ENCODE measurements around the gene VGLL1.

The VGLL1 gene

DNA sequence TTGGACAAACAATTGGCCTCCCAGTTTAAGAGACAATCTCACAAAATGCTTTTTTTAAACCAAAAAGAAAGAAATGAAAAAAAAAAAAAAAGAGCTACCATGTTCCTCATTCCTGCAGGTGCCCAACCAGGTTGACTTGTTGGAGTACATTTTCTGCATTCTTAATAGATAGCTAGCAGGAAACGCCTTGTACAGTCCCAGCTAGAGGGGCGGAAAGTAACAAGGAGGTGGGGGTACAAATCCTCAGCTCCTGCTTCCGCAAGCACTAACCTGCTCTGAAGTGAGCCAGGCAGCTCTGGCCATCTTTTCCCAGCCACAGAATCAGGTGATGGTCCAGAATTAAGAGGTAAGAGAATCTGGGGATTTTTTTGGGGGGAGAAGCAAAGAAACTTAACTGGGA is at the start of gene VGLL1:
TSS of gene VGLL1 (plus strand) at position 265 of the 400 bp plus-strand sequence. CDS start 3,806 bp downstream, outside the sequence.
- peak; percentile 31 for DNase-seq (ENCODE audit: low spot score)

DNA sequence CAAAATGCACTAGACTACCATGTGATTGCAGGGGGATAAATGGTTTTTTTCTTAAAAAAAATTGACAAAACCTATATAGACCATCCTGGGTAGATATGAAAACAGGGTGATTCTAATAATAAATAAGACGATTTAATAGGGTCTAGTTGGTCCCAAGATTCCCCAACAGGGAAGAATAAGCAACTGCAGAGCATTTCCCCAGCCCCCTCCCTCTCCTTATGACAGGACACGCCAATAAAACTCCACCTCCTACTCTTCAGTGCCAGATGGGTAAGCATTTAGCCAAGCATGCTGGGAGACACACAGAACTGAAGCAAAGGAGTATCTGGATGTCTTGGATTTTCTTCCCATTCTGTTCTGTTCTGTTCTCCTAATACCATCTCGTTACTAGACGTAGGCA is 44.4 kb upstream of the VGLL1 start, which contains the start of gene BRS3:
TSS of gene BRS3 (plus strand) at position 301 of the 400 bp plus-strand sequence. CDS start 168 bp downstream, outside the sequence.
- no peak for DNase-seq (ENCODE audit: low spot score)

DNA sequence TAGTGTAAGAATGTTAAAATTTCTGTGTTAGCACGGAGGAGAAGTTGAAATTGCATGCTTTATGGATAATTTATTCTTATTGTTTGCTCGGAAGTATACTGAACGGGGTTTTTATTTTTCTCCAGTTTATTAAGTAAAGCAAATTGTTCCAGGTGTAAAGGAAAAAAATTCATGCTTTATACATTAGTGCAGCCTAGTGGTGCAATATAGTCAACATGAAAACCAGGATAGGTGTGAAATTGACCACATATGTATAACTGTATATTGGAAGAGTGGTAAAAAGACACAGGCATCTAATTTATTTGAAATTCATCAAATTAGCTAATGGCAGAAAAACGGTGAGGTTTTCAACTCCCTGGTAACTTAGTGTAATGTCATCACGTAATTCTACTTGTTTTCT is 43.3 kb upstream of the VGLL1 start:
- no peak for DNase-seq (ENCODE audit: low spot score)

GRCh38 chrX:136491832-136492231 is 40.2 kb upstream of the VGLL1 start:
- no peak for DNase-seq (ENCODE audit: low spot score)

GRCh38 chrX:136493011-136493410 is 39.0 kb upstream of the VGLL1 start:
- no peak for DNase-seq (ENCODE audit: low spot score)

- DNase-seq (ENCODE audit: low spot score), result no peak
Measured at GRCh38 chrX:136495043-136495442, 37.0 kb upstream of the VGLL1 start.

GRCh38 chrX:136496186-136496763 is 35.7 kb upstream of the VGLL1 start:
- DNase-seq (ENCODE audit: low spot score), result no peak

GRCh38 chrX:136496764-136497555 is 35.1 kb upstream of the VGLL1 start:
- peak; percentile 83 for DNase-seq (ENCODE audit: low spot score)

- no peak for DNase-seq (ENCODE audit: low spot score)
Measured at GRCh38 chrX:136497556-136498052, 34.4 kb upstream of the VGLL1 start, which contains the start of gene HTATSF1. TSS of gene HTATSF1 (plus strand) at chrX:136497592. CDS start at chrX:136497685, 93 bp downstream.

DNA sequence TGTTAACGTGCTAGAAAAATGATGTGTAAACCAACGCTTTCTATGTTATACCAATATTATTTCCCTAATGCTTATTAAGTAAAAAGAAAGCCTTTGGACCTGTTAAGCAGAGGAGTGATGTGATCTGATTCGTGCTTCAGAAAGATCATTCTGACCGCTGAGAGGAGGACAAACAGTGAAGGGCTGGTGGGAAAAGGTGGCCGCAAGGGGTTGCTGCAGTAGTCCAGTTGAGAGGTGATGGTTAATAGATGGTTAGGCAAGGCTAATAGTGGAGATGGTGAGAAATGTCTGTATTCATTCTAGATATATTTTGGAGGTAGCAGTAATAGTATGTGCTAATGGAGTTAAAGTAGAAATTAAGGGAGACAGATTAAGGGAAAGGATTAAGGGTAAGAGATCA is 12.9 kb upstream of the VGLL1 start:
- no peak for DNase-seq (ENCODE audit: low spot score)

DNA sequence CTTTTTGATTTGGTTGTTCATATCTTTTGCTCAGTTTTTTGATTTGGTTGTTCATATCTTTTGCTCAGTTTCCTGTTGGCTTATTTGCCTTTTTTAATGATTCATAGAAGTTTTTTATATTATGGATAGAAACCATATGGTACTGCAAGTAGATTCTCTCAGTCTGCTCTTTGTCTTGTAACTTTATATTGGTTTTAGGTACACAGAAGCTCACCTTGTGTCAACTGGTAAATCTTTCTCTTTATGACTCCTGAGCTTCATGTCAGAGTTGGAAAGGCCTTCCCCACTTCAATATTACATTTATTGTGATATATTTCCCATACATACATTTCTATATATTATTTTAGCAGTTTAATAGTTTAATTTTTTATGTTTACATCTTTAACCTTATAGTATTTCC is 8.2 kb upstream of the VGLL1 start:
- DNase-seq (ENCODE audit: low spot score), result no peak

- peak; percentile 70 for DNase-seq (ENCODE audit: low spot score)
Measured at GRCh38 chrX:136525738-136526606, 6.0 kb upstream of the VGLL1 start.

DNA sequence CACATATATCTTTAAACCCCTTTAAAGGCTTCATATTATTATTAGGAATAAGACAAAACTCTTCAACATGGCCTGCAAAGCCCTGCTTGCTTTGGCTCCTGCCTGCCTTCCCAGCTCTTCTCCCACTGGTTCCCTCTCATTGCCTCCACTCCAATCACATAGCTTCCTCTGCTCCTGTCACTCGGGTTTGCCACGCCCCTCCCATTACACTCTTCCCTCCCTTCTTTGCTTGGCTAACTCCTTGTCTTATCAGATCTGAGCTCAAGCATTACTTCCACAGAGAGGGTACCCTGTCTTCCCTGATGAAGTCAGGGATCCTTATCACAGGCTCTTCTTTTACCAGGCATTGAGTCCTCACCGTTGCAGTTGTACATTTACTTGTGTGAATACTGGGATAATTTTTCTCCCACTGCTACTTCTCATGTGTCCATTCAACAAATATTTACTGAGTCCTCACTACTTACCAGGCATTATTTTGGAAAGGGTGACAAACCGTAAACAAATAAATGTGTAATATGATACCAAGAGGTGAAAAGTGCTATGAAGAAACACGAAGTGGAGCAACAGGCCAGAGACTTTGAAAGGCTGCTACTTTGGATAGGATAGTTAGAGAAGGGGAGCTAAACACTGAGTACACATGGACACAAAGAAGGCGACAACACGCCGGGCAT is 3.2 kb upstream of the VGLL1 start:
- peak; percentile 1 for DNase-seq (ENCODE audit: low spot score)

DNA sequence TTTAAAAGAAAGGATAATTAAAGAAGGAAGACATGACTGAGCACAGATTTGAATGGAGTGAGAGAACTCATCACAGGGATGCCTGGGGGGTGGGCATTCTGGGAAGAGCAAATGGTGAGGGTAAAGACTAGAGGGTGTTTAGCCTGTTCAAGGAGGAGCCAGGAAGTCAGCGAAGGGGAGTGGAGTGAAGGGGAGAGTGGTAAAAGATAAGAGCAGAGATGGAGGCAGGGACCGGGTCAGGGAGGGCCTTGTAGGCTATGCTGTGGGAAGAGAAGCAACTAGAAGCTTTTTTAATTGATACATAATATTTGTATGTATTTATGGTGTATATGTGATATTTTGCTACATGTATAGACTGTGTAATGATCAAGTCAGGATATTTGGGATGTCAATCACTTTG is 2.2 kb upstream of the VGLL1 start:
- no peak for DNase-seq (ENCODE audit: low spot score)

GRCh38 chrX:136534131-136534530 is 2.1 kb downstream of the VGLL1 start:
- no peak for DNase-seq (ENCODE audit: low spot score)

- DNase-seq (ENCODE audit: low spot score), result no peak
Measured at GRCh38 chrX:136538811-136539210, 6.8 kb downstream of the VGLL1 start.

DNA sequence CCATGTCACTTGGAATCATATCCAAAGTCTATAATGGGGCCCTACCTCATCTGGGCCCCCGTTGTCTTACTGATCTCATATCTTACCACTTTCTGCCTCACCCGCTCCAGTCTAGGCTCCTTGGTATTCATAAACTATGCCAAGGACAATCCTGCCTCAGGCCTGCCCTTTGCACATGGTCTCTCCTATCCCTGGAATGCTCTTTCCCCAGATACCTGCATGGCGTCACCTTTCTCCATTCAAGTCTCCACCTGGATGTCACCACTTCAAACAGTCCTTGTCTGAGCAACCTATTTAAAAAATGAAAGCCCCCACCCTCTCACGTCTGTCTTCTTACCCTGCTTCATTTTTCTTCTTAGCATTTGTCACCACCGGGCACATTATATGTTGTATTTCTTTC is 8.2 kb downstream of the VGLL1 start:
- DNase-seq (ENCODE audit: low spot score), result no peak

GRCh38 chrX:136541294-136541693 is 9.3 kb downstream of the VGLL1 start:
- no peak for DNase-seq (ENCODE audit: low spot score)

DNA sequence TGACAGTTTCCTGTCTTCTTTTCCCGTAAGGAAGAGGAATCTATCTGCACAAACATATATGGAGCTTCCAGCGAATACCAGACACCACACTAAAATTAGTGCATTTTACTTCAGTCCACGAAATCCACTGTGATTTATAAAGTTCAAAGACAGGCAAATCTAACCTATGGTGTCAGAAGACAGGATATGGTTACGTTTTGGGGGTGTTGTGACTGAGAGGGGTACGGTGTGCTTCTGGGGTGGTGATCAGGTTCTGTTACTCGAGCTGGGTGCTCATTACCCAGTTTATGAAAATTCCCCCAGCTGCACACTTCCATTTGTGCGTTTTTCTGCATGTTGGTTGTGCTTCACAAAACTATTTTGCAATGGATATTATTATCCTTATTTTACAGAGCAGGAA is 10.3 kb downstream of the VGLL1 start:
- no peak for DNase-seq (ENCODE audit: low spot score)

GRCh38 chrX:136546371-136546781 is 14.4 kb downstream of the VGLL1 start:
- DNase-seq (ENCODE audit: low spot score), result no peak

- no peak for DNase-seq (ENCODE audit: low spot score)
Measured at GRCh38 chrX:136549226-136549625, 17.2 kb downstream of the VGLL1 start.

DNA sequence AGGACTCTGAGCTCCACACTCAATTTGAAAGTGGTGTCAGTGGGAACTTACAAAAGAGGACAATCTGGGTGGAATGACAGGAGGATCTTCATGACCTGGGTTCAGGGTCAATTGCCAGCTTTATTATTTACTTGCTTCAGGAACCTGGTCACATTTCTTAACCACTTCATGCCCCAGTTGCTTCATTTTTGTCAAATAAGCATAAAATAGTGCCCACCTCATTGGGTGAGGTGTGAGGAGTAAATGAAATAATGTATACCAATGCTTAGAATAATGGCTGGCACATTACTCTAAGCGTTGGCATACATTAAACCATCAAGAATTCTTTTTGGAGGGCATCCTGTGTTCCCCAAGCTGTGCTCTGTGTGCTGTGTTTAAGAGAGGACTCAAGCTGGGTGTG is 19.4 kb downstream of the VGLL1 start:
- no peak for DNase-seq (ENCODE audit: low spot score)
